ENCODE data around the gene CHMP1B. TPM values are rescaled to one million over a fixed set of nuclear protein-coding genes. Genes with fewer than 3 reads are reported as not detected.
"Not testable (repeated sequence)": the region's sequence is repeated elsewhere in the genome, so short reads cannot be mapped to it uniquely, and the experiment has no call there.

Gene CHMP1B
- total and polyA plus RNA-seq, 8 donors, result 9.5 to 22.0 (median 13.3) TPM

GRCh38 chr18:11851806-11852337, 659 bp downstream of the CHMP1B start:
- peak; percentile 18 to 48 (median 40) for ATAC-seq
- H3K4me1 ChIP-seq, result peaks cover 13 to 16% (median 15%) of the 10 kb centered on the region in 3 donors
- DNase-seq, result peak; percentile 15 to 80 (median 34)
- 0% methylated on average over 23 of the region's 23 CpGs for WGBS, 2 donors
- peak overlapping the region; percentile 80 to 88 (median 82) for H3K27ac ChIP-seq
- H3K36me3 ChIP-seq, result no peaks in the 10 kb centered on the region
- H3K27me3 ChIP-seq, result no peaks in the 10 kb centered on the region
- H3K4me3 ChIP-seq, result peak overlapping the region; percentile 62 to 82 (median 72)
- no peak for TF ChIP-seq CTCF (IDR thresholded peaks at IDR 0.05)
- no peak for FAIRE-seq
- intact Hi-C loops (cut with DNase I), result no loop called here
- no peaks in the 10 kb centered on the region for H3K9me3 ChIP-seq

- H3K27me3 ChIP-seq; intact Hi-C loops (cut with DNase I); H3K36me3 ChIP-seq; H3K4me3 ChIP-seq; H3K9me3 ChIP-seq; ATAC-seq; H3K27ac ChIP-seq; FAIRE-seq; DNase-seq: not testable (repeated sequence)
- 91 to 96% methylated on average over 6 of the region's 6 CpGs for WGBS, 2 donors
- peaks cover 13 to 16% (median 15%) of the 10 kb centered on the region in 3 donors for H3K4me1 ChIP-seq
These were observed 3.3 kb downstream of the CHMP1B start for GRCh38 chr18:11854554-11854953.

- DNase-seq, result peak in 3 of 6 donors; percentile 10 to 34 (median 21)
- H3K4me3 ChIP-seq, result no peak overlapping the region
- H3K36me3 ChIP-seq, result no peaks in the 10 kb centered on the region
- peak overlapping the region in 2 of 4 donors; percentile 47 to 48 for H3K27ac ChIP-seq
- peak; percentile 48 to 90 (median 81) for ATAC-seq
- FAIRE-seq, result no peak
- 36 to 37% methylated on average over 11 of the region's 11 CpGs for WGBS, 2 donors
- H3K9me3 ChIP-seq, result no peaks in the 10 kb centered on the region
- peaks cover 13 to 16% (median 15%) of the 10 kb centered on the region in 3 donors for H3K4me1 ChIP-seq
- intact Hi-C loops (cut with DNase I), result no loop called here
- no peak for TF ChIP-seq CTCF (IDR thresholded peaks at IDR 0.05)
- H3K27me3 ChIP-seq, result no peaks in the 10 kb centered on the region
These were observed 6.1 kb downstream of the CHMP1B start for GRCh38 chr18:11857177-11857887.

GRCh38 chr18:11859282-11859830, 8.1 kb downstream of the CHMP1B start:
- ATAC-seq, result no peak
- no peak for FAIRE-seq
- H3K4me1 ChIP-seq, result no peaks in the 10 kb centered on the region
- intact Hi-C loops (cut with DNase I), result no loop called here
- no peaks in the 10 kb centered on the region for H3K27me3 ChIP-seq
- no peak overlapping the region for H3K27ac ChIP-seq
- TF ChIP-seq CTCF (IDR thresholded peaks at IDR 0.05), result no peak
- DNase-seq, result no peak
- H3K36me3 ChIP-seq, result no peaks in the 10 kb centered on the region
- no peak overlapping the region for H3K4me3 ChIP-seq
- no peaks in the 10 kb centered on the region for H3K9me3 ChIP-seq
- WGBS, 2 donors, result 81 to 89% methylated on average over 5 to 7 of the region's 7 CpGs

- Histone ChIP-seq H3K36me3 (no peaks in the 10 kb centered on the region), H3K27me3 (no peaks in the 10 kb centered on the region), H3K9me3 (no peaks in the 10 kb centered on the region), H3K27ac (no peak overlapping the region), H3K4me3 (no peak overlapping the region), H3K4me1 (no peaks in the 10 kb centered on the region)
- DNase-seq (no peak), ATAC-seq (peak in 2 of 4 donors; percentile 13 to 37), FAIRE-seq (no peak)
- WGBS, 2 donors, result 76 to 78% methylated on average over 4 of the region's 4 CpGs
- no peak for TF ChIP-seq CTCF (IDR thresholded peaks at IDR 0.05)
- intact Hi-C loops (cut with DNase I), result loop anchor here in 1 of 3 donors (10.0 kb wide), 1 partner anchor 125 kb away; no protein-coding TSS in a partner anchor
These were observed 8.7 kb downstream of the CHMP1B start for GRCh38 chr18:11859903-11860407.
